GM12878 (cell line): ENCODE results near the gene B3GALNT1. TPM values are rescaled to one million over a fixed set of nuclear protein-coding genes. Genes with fewer than 3 reads are reported as not detected.

Source experiments
- ATAC-seq: fragments of 200-7000 bp; cut with Tn5 transposase; 3 replicates; pipeline ENCODE4 v1.9.1; 2020; ENCODE audit warnings: mild to moderate bottlenecking, moderate library complexity
- BruUV-seq: library from RNA; stranded (reverse); fragments of 400-500 nt; replicated peaks from 2 replicates; lab custom pipeline; 2021; lab: Mats Ljungman, UMichigan
- CTCF ChIA-PET: fragments of 300-600 bp; sonication (Branson Sonifier 250); formaldehyde crosslinking; extraction: SDS; loops from one replicate; lab custom pipeline; 2021; ENCODE audit warnings: inconsistent platforms; lab: Yijun Ruan, JAX
- POLR2A ChIA-PET: fragments of 350-600 bp; formaldehyde crosslinking; extraction: SDS; loops from one replicate; lab custom pipeline; 2021; ENCODE audit warnings: inconsistent platforms; lab: Charles Lee
- RAD21 ChIA-PET: fragments of 300-600 bp; sonication (Branson Sonifier 250); formaldehyde crosslinking; loops from one replicate; lab custom pipeline; 2023; ENCODE audit warnings: antibody characterized with exemption; ENCODE audit not compliant: unreplicated experiment; lab: Charles Lee
- SMC1A ChIA-PET: fragments of 300-600 bp; sonication (Branson Sonifier 250); formaldehyde crosslinking; loops from one replicate; lab custom pipeline; 2023; ENCODE audit not compliant: unreplicated experiment, uncharacterized antibody; lab: Charles Lee
- DNase-seq: peaks from one replicate; pipeline ENCODE4 v3.0.0-alpha.2; 2011; ENCODE audit warnings: low read depth, low spot score
- FAIRE-seq: peaks from 3 replicates; lab custom pipeline; 2011; peaks lifted over from hg19 to GRCh38; lab: Jason Lieb, UNC
- H2AFZ ChIP-seq: 2 replicates; pipeline ENCODE4 v1.6.0; 2011; ENCODE audit warnings: low read depth, low read length, control low read depth; ENCODE audit not compliant: control insufficient read depth
- H3K27ac ChIP-seq: 2 replicates; pipeline ENCODE4 v1.5.1; 2011; ENCODE audit warnings: control low read depth; ENCODE audit not compliant: control insufficient read depth, insufficient read depth
- H3K27me3 ChIP-seq, 2 experiments: replicated peaks in 1 of 2; 2 replicates each; pipeline versions ENCODE4 v1.6.0 to v1.6.1; 2011; ENCODE audit warnings: low read length in 1 of 2; ENCODE audit not compliant: control insufficient read depth in 2 of 2, insufficient read depth in 2 of 2
- H3K36me3 ChIP-seq, 2 experiments: 2 replicates each; pipeline ENCODE4 v1.5.1; 2011; ENCODE audit warnings: low read length in 1 of 2; ENCODE audit not compliant: control insufficient read depth in 2 of 2, insufficient read depth in 2 of 2
- H3K4me1 ChIP-seq: 2 replicates; pipeline ENCODE4 v1.6.1; 2011; ENCODE audit warnings: mild to moderate bottlenecking, low read length, moderate library complexity, mixed read lengths; ENCODE audit not compliant: control insufficient read depth, insufficient read depth
- H3K4me2 ChIP-seq: 2 replicates; pipeline ENCODE4 v1.6.0; 2011; ENCODE audit warnings: control low read depth; ENCODE audit not compliant: control insufficient read depth, insufficient read depth
- H3K4me3 ChIP-seq: fragments of 200-600 bp; sonication (generic); 2 replicates; pipeline ENCODE4 v1.5.1; 2016
- H3K79me2 ChIP-seq: 2 replicates; pipeline ENCODE4 v1.6.0; 2011; ENCODE audit warnings: low read length; ENCODE audit not compliant: control insufficient read depth, insufficient read depth
- H3K9ac ChIP-seq: 2 replicates; pipeline ENCODE4 v1.8.0; 2011; ENCODE audit warnings: low read length, control low read depth, mixed read lengths; ENCODE audit not compliant: control insufficient read depth, insufficient read depth
- H3K9me3 ChIP-seq: replicated peaks from 3 replicates; pipeline ENCODE4 v1.5.1; 2011; ENCODE audit warnings: mild to moderate bottlenecking, low read length; ENCODE audit not compliant: control insufficient read depth, insufficient read depth
- H4K20me1 ChIP-seq: 2 replicates; pipeline ENCODE4 v1.6.0; 2011; ENCODE audit not compliant: control insufficient read depth, insufficient read depth
- BHLHE40 ChIP-seq, 2 experiments: fragments of 450-650 bp in 1 of 2; IDR thresholded peaks; 2 replicates each; pipeline ENCODE4 v1.6.1; 2011 to 2017; ENCODE audit warnings: low read depth in 2 of 2, borderline replicate concordance in 1 of 2, improper control_type of control experiment in 1 of 2, low read length in 1 of 2, mild to moderate bottlenecking in 1 of 2
- CBX5 ChIP-seq: sonication (generic); IDR thresholded peaks from 2 replicates; pipeline ENCODE4 v1.6.1; 2016; ENCODE audit warnings: low read depth, moderate library complexity, mild to moderate bottlenecking, inconsistent platforms
- EED ChIP-seq: sonication (generic); IDR thresholded peaks from 2 replicates; pipeline ENCODE4 v1.6.1; 2016; ENCODE audit warnings: antibody characterized with exemption, low read depth
- IKZF1 ChIP-seq: fragments of 450-650 bp; conservative IDR thresholded peaks from 2 replicates; pipeline ENCODE4 v1.6.1; 2017; ENCODE audit warnings: antibody characterized with exemption, mild to moderate bottlenecking
- ZNF24 ChIP-seq: fragments of 450-650 bp; IDR thresholded peaks from 2 replicates; pipeline ENCODE4 v1.6.1; 2017; ENCODE audit warnings: antibody characterized with exemption, mild to moderate bottlenecking
- WGBS: methylation state at CpG from one replicate; pipeline ENCODE4 v1.1.6; 2016; ENCODE audit warnings: low lambda C conversion rate; ENCODE audit not compliant: insufficient replicate concordance, insufficient coverage; ENCODE audit errors: missing lambda C conversion rate; 5-methylcytosine and 5-hydroxymethylcytosine counted together
- in situ Hi-C: fragments of 300-500 bp; cut with MboI; formaldehyde crosslinking; loops from 9 replicates; pipeline ENCODE4 v1.14.3; 2018; ENCODE audit warnings: mixed read lengths
- intact Hi-C: fragments of 100-400 bp; cut with micrococcal nuclease; formaldehyde crosslinking; loops from one replicate; pipeline ENCODE4 v1.14.2; 2022; ENCODE audit not compliant: unreplicated experiment
- polyA plus RNA-seq, 11 experiments: library from polyadenylated mRNA; depleted of rRNA in 4 of 11; unstranded in 6 of 11; stranded (reverse) in 5 of 11; fragments of >200 nt; fragmentation: Nextera tagmentation in 4 of 11; fragmentation: Illumina TruSeq in 1 of 11; extraction: Ambion mirVana in 4 of 11; extraction: Trizol in 1 of 11; gene quantifications; 1 replicate in 1 of 11; 2 replicates in 10 of 11; pipeline versions ENCODE4 v1.2.1 to v1.2.3, GENCODE V29; 2011 to 2016; ENCODE audit warnings: inconsistent platforms in 2 of 11, missing spikeins in 2 of 11, low read depth in 1 of 11
- total RNA-seq, 4 experiments: library from RNA; depleted of rRNA in 3 of 4; stranded (reverse); fragments of >200 nt in 3 of 4; fragmentation: Illumina TruSeq in 1 of 4; extraction: Trizol in 1 of 4; gene quantifications; 2 replicates each; pipeline versions ENCODE4 v1.2.1 to v1.2.3, GENCODE V29; 2013 to 2021

B3GALNT1 gene
- total and polyA plus RNA-seq, 10 of the 15 experiments (the other 5 are each of a cell fraction or from before 2014, with no cell fraction given), result 0.04 to 0.95 (median 0.18) TPM; not detected in 3

- H3K27me3 ChIP-seq, result no peaks in the 10 kb centered on the region
- H3K9ac ChIP-seq, result no peak overlapping the region
- H3K79me2 ChIP-seq, result no peaks in the 10 kb centered on the region
- intact Hi-C loops, result no loop called here
- no TSS peak for BruUV-seq
- H2AFZ ChIP-seq, result no peak overlapping the region
- no peak for TF ChIP-seq CBX5
- TF ChIP-seq BHLHE40 (IDR thresholded peaks at IDR 0.05; ENCODE audit: borderline replicate concordance in 1 of 2, low read depth in 2 of 2, low read length in 1 of 2), result no peak
- 0 out of 2 replicates have a peak, but pooled peaks have one; percentile 8 for TF ChIP-seq IKZF1
- TF ChIP-seq EED, result 0 out of 2 replicates have a peak, but pooled peaks have one; percentile 8
- no peak for TF ChIP-seq ZNF24
- H3K36me3 ChIP-seq, result no peaks in the 10 kb centered on the region
- in situ Hi-C loops, result no loop called here
- H3K4me2 ChIP-seq, result peak overlapping the region; percentile 64
- WGBS, result 95% methylated on average over 9 of the region's 9 CpGs
- POLR2A ChIA-PET, result no interaction called here
- SMC1A ChIA-PET, result interaction anchor here (0.8 kb wide), 1 partner anchor 12 kb away, joined by 3 read pairs; no protein-coding TSS in a partner anchor
- no peaks in the 10 kb centered on the region for H4K20me1 ChIP-seq
- ATAC-seq (peak; percentile 12; the same call in 2 of the 3 replicates), DNase-seq (no peak), FAIRE-seq (peak; percentile 27)
- H3K9me3 ChIP-seq, result no peaks in the 10 kb centered on the region
- CTCF ChIA-PET, result interaction anchor here (1.4 kb wide), 1 partner anchor 12 kb away, joined by 3 read pairs; no protein-coding TSS in a partner anchor
- peaks cover 27% of the 10 kb centered on the region for H3K4me1 ChIP-seq
- no peak overlapping the region for H3K4me3 ChIP-seq
- no peak overlapping the region for H3K27ac ChIP-seq
- RAD21 ChIA-PET, result interaction anchor here (0.8 to 1.4 kb wide), 2 partner anchors 28 to 135 kb away, joined by 3 read pairs; no protein-coding TSS in a partner anchor
Measured at GRCh38 chr3:161070252-161070930, 34.8 kb downstream of the B3GALNT1 start.
